GM19035 (cell line): ENCODE results near the gene TNNC1.

Experiments
- ATAC-seq: cut with Tn5 transposase; IDR thresholded peaks from one replicate; pipeline ENCODE4 v1.9.1; 2021; ENCODE audit not compliant: unreplicated experiment

The TNNC1 gene

GRCh38 chr3:52443791-52444687 is 9.8 kb downstream of the TNNC1 start:
- ATAC-seq = no peak

GRCh38 chr3:52443268-52443610 is 10.6 kb downstream of the TNNC1 start:
- ATAC-seq = no peak

- ATAC-seq = no peak
These were observed 11.2 kb downstream of the TNNC1 start for GRCh38 chr3:52442409-52443267.

GRCh38 chr3:52441772-52442332 is 12.0 kb downstream of the TNNC1 start:
- no peak for ATAC-seq

GRCh38 chr3:52441091-52441771 is 12.6 kb downstream of the TNNC1 start:
- ATAC-seq = no peak

GRCh38 chr3:52440671-52441070 is 13.2 kb downstream of the TNNC1 start:
- ATAC-seq = no peak

- no peak for ATAC-seq
These were observed 13.6 kb downstream of the TNNC1 start for GRCh38 chr3:52440249-52440551.

GRCh38 chr3:52439426-52440248 is 14.2 kb downstream of the TNNC1 start:
- ATAC-seq = no peak

GRCh38 chr3:52438579-52439425 is 15.0 kb downstream of the TNNC1 start:
- no peak for ATAC-seq

- no peak for ATAC-seq
These were observed 15.8 kb downstream of the TNNC1 start for GRCh38 chr3:52438104-52438376.

GRCh38 chr3:52437326-52438103 is 16.3 kb downstream of the TNNC1 start:
- ATAC-seq = no peak

- ATAC-seq = no peak
These were observed 17.2 kb downstream of the TNNC1 start for GRCh38 chr3:52436500-52437149.

GRCh38 chr3:52435246-52436101 is 18.4 kb downstream of the TNNC1 start:
- no peak for ATAC-seq

GRCh38 chr3:52434491-52435115 is 19.2 kb downstream of the TNNC1 start:
- no peak for ATAC-seq

- ATAC-seq = no peak
These were observed 19.8 kb downstream of the TNNC1 start for GRCh38 chr3:52433996-52434479.

GRCh38 chr3:52433328-52433995 is 20.4 kb downstream of the TNNC1 start:
- no peak for ATAC-seq
